ENCODE measurements around the gene HERPUD1.

HERPUD1 gene

GRCh38 chr16:56965149-56966092 is 33.5 kb downstream of the HERPUD1 start:
- no peak for DNase-seq (ENCODE audit: low read depth)
- TF ChIP-seq CTCF (IDR thresholded peaks at IDR 0.05; ENCODE audit: control insufficient read depth, extremely low read depth, insufficient read depth), result no peak
- H3K4me3 ChIP-seq (ENCODE audit: low read depth, low read length), result no peak overlapping the region

GRCh38 chr16:56966093-56966475 is 34.1 kb downstream of the HERPUD1 start:
- no peak for DNase-seq (ENCODE audit: low read depth)
- no peak for TF ChIP-seq CTCF (IDR thresholded peaks at IDR 0.05; ENCODE audit: control insufficient read depth, extremely low read depth, insufficient read depth)
- H3K4me3 ChIP-seq (ENCODE audit: low read depth, low read length), result no peak overlapping the region

GRCh38 chr16:56967733-56968132 is 35.8 kb downstream of the HERPUD1 start:
- H3K4me3 ChIP-seq (ENCODE audit: low read depth, low read length), result no peak overlapping the region
- no peak for TF ChIP-seq CTCF (IDR thresholded peaks at IDR 0.05; ENCODE audit: control insufficient read depth, extremely low read depth, insufficient read depth)
- no peak for DNase-seq (ENCODE audit: low read depth)

GRCh38 chr16:56969769-56970168 is 37.8 kb downstream of the HERPUD1 start:
- TF ChIP-seq CTCF (IDR thresholded peaks at IDR 0.05; ENCODE audit: control insufficient read depth, extremely low read depth, insufficient read depth), result no peak
- no peak overlapping the region for H3K4me3 ChIP-seq (ENCODE audit: low read depth, low read length)
- no peak for DNase-seq (ENCODE audit: low read depth)

GRCh38 chr16:56970934-56971767 is 39.2 kb downstream of the HERPUD1 start:
- no peak overlapping the region for H3K4me3 ChIP-seq (ENCODE audit: low read depth, low read length)
- DNase-seq (ENCODE audit: low read depth), result no peak
- TF ChIP-seq CTCF (IDR thresholded peaks at IDR 0.05; ENCODE audit: control insufficient read depth, extremely low read depth, insufficient read depth), result no peak

GRCh38 chr16:56971768-56972043 is 39.8 kb downstream of the HERPUD1 start:
- DNase-seq (ENCODE audit: low read depth), result no peak
- no peak overlapping the region for H3K4me3 ChIP-seq (ENCODE audit: low read depth, low read length)

More at GRCh38 chr16:56971768-56972043, 39.8 kb downstream of the HERPUD1 start:
- TF ChIP-seq CTCF (IDR thresholded peaks at IDR 0.05; ENCODE audit: control insufficient read depth, extremely low read depth, insufficient read depth), result no peak

Measured in LNCaP clone FGC (cell line).